8988T (cell line): ENCODE data around the gene EIF4G3.
"Not testable (repeated sequence)": the region's sequence is repeated elsewhere in the genome, so short reads cannot be mapped to it uniquely, and the experiment has no call there.

Experiments
- DNase-seq: peaks from one replicate; pipeline ENCODE4 v3.0.0; 2011

Gene EIF4G3

GRCh38 chr1:21184276-21184675, 7.6 kb upstream of the EIF4G3 start:
- no peak for DNase-seq

GRCh38 chr1:21182181-21182731, 5.6 kb upstream of the EIF4G3 start:
- DNase-seq = no peak

GRCh38 chr1:21178271-21178670, 1.6 kb upstream of the EIF4G3 start:
- not testable (repeated sequence) for DNase-seq

- peak; percentile 33 for DNase-seq
Measured at GRCh38 chr1:21175670-21176581, 771 bp downstream of the EIF4G3 start.

DNA sequence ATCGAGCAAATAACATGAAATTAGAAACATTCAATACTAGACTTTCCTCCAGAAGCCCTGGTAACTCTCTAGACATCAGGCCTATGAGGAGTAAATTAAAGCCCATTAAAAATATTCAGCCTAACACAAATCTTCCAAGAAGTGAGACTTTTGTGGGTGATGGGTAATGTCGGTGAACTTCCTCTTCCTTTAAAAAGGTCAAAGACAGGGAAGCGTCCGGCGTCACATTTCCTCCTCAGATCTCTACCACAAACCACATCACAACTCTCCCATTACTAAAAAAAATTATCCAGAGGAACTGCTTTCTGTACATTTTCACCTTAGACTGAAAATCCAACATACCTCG, 1.4 kb downstream of the EIF4G3 start:
- no peak for DNase-seq

GRCh38 chr1:21174654-21175323, 1.9 kb downstream of the EIF4G3 start:
- no peak for DNase-seq

GRCh38 chr1:21174230-21174629, 2.5 kb downstream of the EIF4G3 start:
- no peak for DNase-seq

GRCh38 chr1:21173096-21173495, 3.6 kb downstream of the EIF4G3 start:
- not testable (repeated sequence) for DNase-seq

DNA sequence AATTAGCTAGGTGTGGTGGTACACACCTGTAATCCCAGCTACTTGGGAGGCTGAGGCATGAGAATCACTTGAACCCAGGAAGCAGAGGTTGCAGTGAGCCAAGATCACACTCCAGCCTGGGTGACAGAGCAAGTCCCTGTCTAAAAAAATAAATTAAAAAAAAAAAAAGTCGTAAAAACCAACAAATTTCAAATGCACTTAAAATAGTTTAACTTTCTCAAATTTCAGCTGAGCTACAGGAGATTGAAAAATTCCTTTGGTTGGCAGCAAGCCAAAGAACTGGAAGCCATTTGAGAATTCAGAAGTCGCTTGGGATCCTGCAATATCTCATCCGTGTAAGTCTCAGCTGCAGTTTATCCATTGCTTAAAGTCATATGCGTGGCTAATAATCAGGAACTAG, 5.9 kb downstream of the EIF4G3 start:
- DNase-seq = not testable (repeated sequence)

- no peak for DNase-seq
Measured at GRCh38 chr1:21168444-21168843, 8.3 kb downstream of the EIF4G3 start.

DNA sequence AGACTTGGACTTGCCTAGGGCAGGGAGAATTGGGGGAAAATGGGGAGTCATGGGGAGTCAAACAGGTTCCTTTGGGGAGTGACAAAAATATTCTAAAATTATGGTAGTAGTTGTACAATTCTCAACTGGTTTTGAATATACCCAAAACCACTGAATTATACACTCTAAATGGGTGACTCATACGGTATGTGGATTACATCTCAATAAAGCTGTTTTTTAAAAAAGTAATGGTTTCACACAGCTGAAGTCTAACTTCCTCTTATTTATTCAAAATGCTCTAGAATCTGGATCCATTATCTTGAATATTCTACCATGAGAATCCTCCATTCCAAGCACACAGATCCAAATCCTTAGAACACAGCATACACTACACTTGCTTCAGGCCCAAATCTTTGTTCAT, 11.1 kb downstream of the EIF4G3 start:
- DNase-seq = no peak

DNA sequence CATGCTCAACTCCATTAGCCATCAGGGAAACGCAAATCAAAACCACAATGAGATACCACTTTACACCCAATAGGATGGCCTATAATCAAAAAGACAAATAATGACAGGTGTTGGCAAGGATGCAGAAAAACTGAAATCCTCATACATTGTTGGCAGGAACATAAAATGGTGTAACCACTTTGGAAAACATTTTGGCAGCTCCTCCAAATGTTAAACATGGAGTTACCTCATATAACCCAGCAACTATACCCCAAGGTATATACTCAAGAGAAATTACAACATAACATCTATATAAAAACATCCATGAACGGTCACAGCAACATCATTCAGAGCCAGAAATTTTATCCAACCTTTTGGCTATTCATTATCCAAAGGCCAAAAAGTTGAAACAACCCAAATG, 11.6 kb downstream of the EIF4G3 start:
- no peak for DNase-seq

DNA sequence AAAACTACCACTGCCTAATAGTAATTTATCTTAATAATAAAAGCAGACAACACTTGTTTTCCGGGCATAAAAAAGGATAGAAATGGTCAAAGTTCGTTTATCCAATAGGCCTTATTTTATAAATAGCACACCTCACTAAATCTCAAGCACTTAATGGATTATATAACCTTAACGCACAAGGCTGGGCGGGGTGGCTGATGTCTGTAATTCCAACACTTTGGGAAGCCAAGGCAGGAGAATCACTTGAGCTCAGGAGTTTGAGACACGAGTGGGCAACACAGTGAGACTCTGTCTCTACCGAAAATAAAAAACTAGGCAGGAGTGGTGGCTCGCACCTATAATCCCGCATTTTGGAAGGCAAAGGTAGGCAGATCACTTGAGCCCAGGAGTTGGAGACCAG, 12.4 kb downstream of the EIF4G3 start:
- no peak for DNase-seq

DNA sequence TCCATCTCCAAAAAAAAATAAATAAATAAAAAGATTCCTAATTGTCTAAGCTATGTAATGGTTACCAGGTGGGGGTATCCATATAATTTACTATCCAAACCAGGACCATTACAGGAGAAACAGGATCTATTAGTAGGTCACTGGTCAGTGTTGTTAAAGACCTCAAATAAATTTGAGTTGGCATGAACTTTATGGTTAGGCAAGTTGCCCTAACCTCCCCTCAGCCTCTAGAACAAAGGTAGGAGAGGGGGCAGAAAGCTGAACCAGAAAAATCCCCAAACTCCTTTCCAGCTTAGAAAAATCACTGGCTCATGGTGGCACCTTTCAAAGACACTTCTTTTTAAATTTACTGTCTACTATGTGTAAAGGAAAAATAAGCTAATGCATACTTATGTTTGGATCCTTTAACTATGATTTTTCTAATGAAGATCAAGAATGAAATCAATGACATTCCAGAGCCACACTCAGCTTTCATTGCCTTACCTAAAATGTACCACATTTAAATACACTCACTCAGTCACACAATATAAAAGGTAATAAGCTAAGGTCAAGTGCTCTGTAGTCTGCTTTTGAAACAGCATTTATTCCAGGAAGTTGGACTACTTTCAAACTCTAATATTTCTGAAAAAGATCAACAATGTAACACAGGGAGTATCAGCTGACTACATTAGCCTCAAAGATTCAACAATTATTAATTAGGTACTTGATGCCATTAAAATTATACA, 13.8 kb downstream of the EIF4G3 start:
- DNase-seq = no peak

GRCh38 chr1:21161842-21162241, 14.9 kb downstream of the EIF4G3 start:
- no peak for DNase-seq

DNA sequence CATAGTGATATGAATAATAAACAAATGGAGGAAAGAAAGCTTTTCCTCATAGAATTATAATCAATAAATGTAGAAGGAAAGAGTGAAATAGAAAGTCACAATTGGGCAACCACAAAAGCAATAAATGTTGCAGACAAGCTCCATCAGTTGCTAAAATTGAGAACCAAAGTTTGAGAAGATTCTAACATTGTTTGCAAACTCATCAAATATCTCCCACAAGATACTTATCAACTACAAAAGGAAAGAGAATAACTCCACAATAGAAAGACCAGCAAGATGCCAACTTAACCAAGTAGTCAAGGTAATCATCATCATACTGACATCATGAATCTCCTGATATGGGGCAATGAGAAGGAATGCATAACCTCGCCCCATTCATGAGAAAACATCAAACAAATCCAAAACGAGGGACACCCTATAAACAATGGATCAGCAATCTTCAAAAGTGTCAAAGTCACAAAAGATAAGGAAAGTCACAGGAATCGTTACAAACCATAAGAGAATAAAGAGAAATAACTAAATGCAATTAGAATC, 16.4 kb downstream of the EIF4G3 start:
- DNase-seq = no peak

DNA sequence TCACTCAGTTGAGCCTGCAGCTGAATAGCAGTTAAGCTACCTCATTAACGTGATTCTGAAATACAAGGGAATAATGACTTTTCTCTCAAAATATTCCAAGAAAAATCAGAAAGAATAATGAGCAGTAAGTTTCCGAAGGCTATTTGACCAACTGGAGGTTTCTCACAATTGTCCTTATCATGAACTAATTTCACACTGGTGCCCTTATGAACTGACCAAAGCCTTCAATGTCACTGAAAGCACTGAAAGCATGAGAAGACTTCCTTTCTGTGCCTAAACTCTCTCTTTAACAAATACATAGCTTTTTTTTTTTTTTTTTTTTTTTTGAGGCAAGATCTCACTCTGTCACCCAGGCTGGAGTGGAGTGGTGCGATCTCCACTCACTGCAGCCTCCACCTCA, 18.8 kb downstream of the EIF4G3 start:
- DNase-seq = no peak

- no peak for DNase-seq
Measured at GRCh38 chr1:21157054-21157453, 19.6 kb downstream of the EIF4G3 start.

DNA sequence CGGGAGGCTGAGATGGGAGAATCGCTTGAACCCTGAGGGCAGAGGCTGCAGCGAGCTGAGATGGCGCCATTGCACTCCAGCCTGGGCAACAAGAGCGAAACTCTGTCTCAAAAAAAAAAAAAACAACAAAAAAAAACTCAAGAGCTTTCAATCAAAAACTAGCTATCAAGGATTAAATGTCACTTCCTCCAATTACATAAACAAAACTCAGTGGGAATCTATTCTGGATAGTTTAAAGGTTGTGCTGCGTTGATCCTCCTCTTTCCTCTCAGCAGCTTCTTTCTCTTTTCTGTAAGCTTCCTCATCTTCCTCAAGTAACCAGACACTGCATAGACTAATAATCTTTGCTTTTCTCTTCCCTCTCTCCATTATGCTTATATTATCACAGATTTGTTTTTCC, 20.7 kb downstream of the EIF4G3 start:
- DNase-seq = no peak

DNA sequence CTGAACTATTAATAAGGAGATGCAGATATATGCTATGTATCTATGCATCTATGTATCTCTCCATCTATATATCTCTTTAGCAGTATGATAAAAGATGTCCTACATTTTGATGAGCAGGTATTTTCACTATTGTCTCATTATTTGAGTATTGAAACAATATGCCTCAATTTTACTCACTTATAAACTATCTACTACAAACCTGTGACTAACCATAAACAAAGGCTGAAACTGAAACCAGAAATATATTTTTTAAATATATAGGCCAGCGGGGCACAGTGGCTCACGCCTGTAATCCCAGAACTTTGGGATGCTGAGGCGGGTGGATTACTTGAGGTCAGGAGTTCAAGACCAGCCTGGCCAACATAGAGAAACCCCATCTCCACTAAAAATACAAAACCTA, 22.0 kb downstream of the EIF4G3 start:
- no peak for DNase-seq

- no peak for DNase-seq
Measured at GRCh38 chr1:21153388-21153787, 23.3 kb downstream of the EIF4G3 start.

DNA sequence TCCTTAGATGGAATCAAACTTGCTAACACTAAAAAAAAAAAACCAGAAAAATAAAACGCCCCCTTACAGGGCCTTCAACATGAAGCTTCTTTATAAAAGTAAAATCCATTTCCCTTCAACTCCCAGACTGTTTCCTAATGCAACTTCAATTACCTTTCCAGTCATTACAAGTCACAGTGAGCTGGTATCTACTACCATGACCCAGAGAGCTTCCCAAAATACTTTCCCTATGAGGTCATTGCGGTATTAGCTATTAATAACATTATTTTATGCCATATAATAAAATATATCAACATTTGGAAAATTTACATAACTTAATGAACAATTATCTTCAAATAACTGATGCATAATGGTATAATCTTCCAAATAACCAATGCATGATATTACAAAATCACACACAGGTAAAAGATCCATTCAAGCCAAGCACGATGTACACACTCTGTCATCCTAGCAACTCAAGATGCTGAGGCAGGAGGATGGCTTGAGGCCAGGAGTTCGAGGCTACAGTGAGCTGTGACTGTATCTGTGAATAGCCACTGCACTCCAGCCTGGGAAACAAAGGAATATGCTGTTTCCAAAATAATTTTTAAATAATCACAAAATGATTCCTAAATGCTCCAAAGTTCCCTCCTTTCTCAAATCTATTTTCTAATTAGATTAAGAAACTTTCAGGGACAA, 24.1 kb downstream of the EIF4G3 start:
- DNase-seq = no peak
